H1 (cell line): ENCODE results near the gene FXR2. TPM values are rescaled to one million over a fixed set of nuclear protein-coding genes. Genes with fewer than 3 reads are reported as not detected.

ENCODE experiments used
- ASH2L ChIP-seq: fragments of 200-600, 300-600 bp; sonication (generic); IDR thresholded peaks from one replicate; pipeline ENCODE4 v1.7.1; 2017; ENCODE audit warnings: low read length
- EGR1 ChIP-seq: IDR thresholded peaks from 2 replicates; pipeline ENCODE4 v1.6.1; 2011; ENCODE audit warnings: low read depth, low read length, borderline replicate concordance
- EP300 ChIP-seq, 2 experiments: IDR thresholded peaks; 1 replicate in 1 of 2; 2 replicates in 1 of 2; pipeline ENCODE4 v1.6.1; 2011 to 2012; ENCODE audit warnings: low read depth in 2 of 2, low read length in 2 of 2, mild to moderate bottlenecking in 2 of 2, borderline replicate concordance in 1 of 2, inconsistent platforms in 1 of 2, moderate library complexity in 1 of 2
- HDAC2 ChIP-seq, 2 experiments: fragments of 300-600 bp in 1 of 2; sonication (generic) in 1 of 2; IDR thresholded peaks; 2 replicates each; pipeline ENCODE4 v1.6.1; 2011 to 2012; ENCODE audit warnings: low read depth in 2 of 2, low read length in 2 of 2, mild to moderate bottlenecking in 2 of 2, moderate library complexity in 2 of 2, borderline replicate concordance in 1 of 2, inconsistent platforms in 1 of 2
- KDM4A ChIP-seq: IDR thresholded peaks from one replicate; pipeline ENCODE4 v1.7.1; 2012; ENCODE audit warnings: low read depth, mild to moderate bottlenecking, moderate library complexity, low read length, inconsistent platforms; ENCODE audit not compliant: severe bottlenecking
- KDM5A ChIP-seq: fragments of 200-600 bp; IDR thresholded peaks from 2 replicates; pipeline ENCODE4 v1.7.1; 2012; ENCODE audit warnings: mild to moderate bottlenecking, low read length, inconsistent platforms, mixed read lengths
- NANOG ChIP-seq: IDR thresholded peaks from 2 replicates; pipeline ENCODE4 v1.6.1; 2011; ENCODE audit warnings: low read length, low read depth, mild to moderate bottlenecking, inconsistent platforms; ENCODE audit not compliant: insufficient read depth, poor library complexity, severe bottlenecking
- PHF8 ChIP-seq: fragments of 200-600 bp; sonication (generic); conservative IDR thresholded peaks from 2 replicates; pipeline ENCODE4 v1.7.1; 2012; ENCODE audit warnings: low read depth, mild to moderate bottlenecking, inconsistent platforms, low read length, moderate library complexity
- RAD21 ChIP-seq, 2 experiments: IDR thresholded peaks in 1 of 2; conservative IDR thresholded peaks in 1 of 2; 2 replicates each; pipeline ENCODE4 v1.6.1; 2011; ENCODE audit warnings: low read depth in 2 of 2, low read length in 2 of 2, improper control_type of control experiment in 1 of 2, inconsistent platforms in 1 of 2, mild to moderate bottlenecking in 1 of 2, moderate library complexity in 1 of 2
- RFX5 ChIP-seq: IDR thresholded peaks from 2 replicates; pipeline ENCODE4 v1.6.1; 2011; ENCODE audit warnings: low read depth, low read length, improper control_type of control experiment, borderline replicate concordance
- RNF2 ChIP-seq: fragments of 200-900, 300-1000 bp; sonication (generic); IDR thresholded peaks from 2 replicates; pipeline ENCODE4 v1.7.1; 2016; ENCODE audit warnings: borderline replicate concordance, low read depth, mild to moderate bottlenecking, antibody characterized with exemption, low read length; ENCODE audit not compliant: poor library complexity, severe bottlenecking; ENCODE audit errors: missing control alignments
- RXRA ChIP-seq: IDR thresholded peaks from 2 replicates; pipeline ENCODE4 v1.6.1; 2011; ENCODE audit warnings: low read depth, mild to moderate bottlenecking, low read length, moderate library complexity; ENCODE audit not compliant: insufficient read depth
- SIN3A ChIP-seq, 2 experiments: IDR thresholded peaks in 1 of 2; conservative IDR thresholded peaks in 1 of 2; 2 replicates each; pipeline ENCODE4 v1.6.1; 2011 to 2012; ENCODE audit warnings: low read length in 2 of 2, improper control_type of control experiment in 1 of 2, low read depth in 1 of 2, mild to moderate bottlenecking in 1 of 2
- SP1 ChIP-seq: IDR thresholded peaks from 2 replicates; pipeline ENCODE4 v1.6.1; 2011; ENCODE audit warnings: low read depth, low read length
- SP2 ChIP-seq: IDR thresholded peaks from 2 replicates; pipeline ENCODE4 v1.6.1; 2012; ENCODE audit warnings: mild to moderate bottlenecking, low read length, inconsistent platforms
- TBP ChIP-seq: IDR thresholded peaks from 2 replicates; pipeline ENCODE4 v1.6.1; 2011; ENCODE audit warnings: low read depth, low read length, improper control_type of control experiment
- polyA plus RNA-seq, 7 experiments: library from polyadenylated mRNA; depleted of rRNA in 3 of 7; stranded (reverse) in 5 of 7; unstranded in 2 of 7; fragments of >200 nt in 5 of 7; fragments of 200-250 nt in 2 of 7; gene quantifications; 1 replicate in 5 of 7; 2 replicates in 1 of 7; 4 replicates in 1 of 7; pipeline versions ENCODE4 v1.2.1 to v1.2.3, GENCODE V29; 2011 to 2013; ENCODE audit warnings: missing spikeins in 2 of 7, mixed read lengths in 2 of 7
- total RNA-seq: library from RNA; stranded (reverse); fragmentation: NEBNext Ultra II Directional; extraction: Animal tissue kit (Norgen Biotek cat#: 25700); gene quantifications from 2 replicates; pipeline ENCODE4 v1.2.1, GENCODE V29; 2021
- TF ChIP-seq, protein P1 (sequence below): IDR thresholded peaks from 2 replicates; pipeline ENCODE4 v1.6.1; 2012; ENCODE audit warnings: inconsistent platforms

FXR2 gene
- total and polyA plus RNA-seq, 2 of the 8 experiments (the other 6 are each of a cell fraction or from before 2014, with no cell fraction given), result 26.2 to 44.0 TPM

GRCh38 chr17:7573324-7574080 is 41.2 kb downstream of the FXR2 start (continued):
- TF ChIP-seq RNF2 (no peak), KDM5A (no peak), EP300 (IDR thresholded peaks at IDR 0.05; ENCODE audit: borderline replicate concordance in 1 of 2, low read depth in 2 of 2, low read length in 2 of 2) (0 out of 3 replicates have a peak, but pooled peaks of 1 of the 2 experiments have one; percentile 7), RFX5 (no peak), ASH2L (peak; percentile 8), HDAC2 (IDR thresholded peaks at IDR 0.05; ENCODE audit: borderline replicate concordance in 1 of 2, low read depth in 2 of 2, low read length in 2 of 2) (peak in 1 of 2 experiments; percentile 92; a peak in 1 of 4 replicates), RXRA (no peak), KDM4A (no peak), NANOG (peak; percentile 42), EGR1 (no peak), SIN3A (conservative IDR thresholded peaks at IDR 0.05 in 1 of 2, IDR thresholded peaks at IDR 0.05 in 1 of 2; ENCODE audit: low read depth in 1 of 2, low read length in 2 of 2) (peak in 1 of 2 experiments; percentile 90; a peak in 2 of 4 replicates), TBP (peak; percentile 80; the same call in 1 of the 2 replicates), SP1 (no peak), RAD21 (IDR thresholded peaks at IDR 0.05 in 1 of 2, conservative IDR thresholded peaks at IDR 0.05 in 1 of 2; ENCODE audit: low read depth in 2 of 2, low read length in 2 of 2) (no peak), SP2 (no peak), PHF8 (peak; percentile 53; the same call in 1 of the 2 replicates)
- TF ChIP-seq, protein P1, sequence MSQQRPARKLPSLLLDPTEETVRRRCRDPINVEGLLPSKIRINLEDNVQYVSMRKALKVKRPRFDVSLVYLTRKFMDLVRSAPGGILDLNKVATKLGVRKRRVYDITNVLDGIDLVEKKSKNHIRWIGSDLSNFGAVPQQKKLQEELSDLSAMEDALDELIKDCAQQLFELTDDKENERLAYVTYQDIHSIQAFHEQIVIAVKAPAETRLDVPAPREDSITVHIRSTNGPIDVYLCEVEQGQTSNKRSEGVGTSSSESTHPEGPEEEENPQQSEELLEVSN, result peak; percentile 24; the same call in 1 of the 2 replicates
- TF ChIP-seq, all 59 proteins: peak for 18
